NCI-H187 (cell line): ENCODE measurements around the gene PAPOLB.
A peak's percentile ranks its signal among the peaks of the same experiment; 100 is the strongest.
"Not testable (repeated sequence)": the region's sequence is repeated elsewhere in the genome, so short reads cannot be mapped to it uniquely, and the experiment has no call there.

Source experiments
- DNase-seq, 2 experiments: peaks; one replicate each; lab custom pipeline; 2025; lab: John Stamatoyannopoulos, UW

PAPOLB gene

DNA sequence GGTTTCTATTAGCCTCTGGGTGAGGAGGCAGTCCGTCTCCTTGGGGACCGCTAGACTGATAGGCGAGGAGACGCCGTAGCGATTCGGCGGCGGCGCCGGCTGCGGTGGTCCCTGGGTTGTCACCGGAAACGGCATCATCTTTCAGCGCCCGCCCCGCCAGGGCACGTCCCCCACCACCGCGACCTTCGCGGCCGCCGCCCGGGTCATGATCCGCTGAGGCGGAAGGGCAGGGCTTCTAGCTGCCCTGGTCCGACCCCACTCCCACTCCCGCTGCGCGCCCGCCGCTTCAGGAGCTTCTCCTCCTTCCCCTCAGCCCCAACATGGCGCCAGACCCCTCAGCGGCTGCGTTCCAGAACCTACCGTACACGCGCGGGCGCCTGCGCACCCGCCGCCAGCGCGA, at the start of gene PAPOLB:
Gene PAPOLB, minus strand, starts transcription at position 358 of the 400 bp plus-strand sequence. Its CDS starts 220 bp downstream, at position 138.
- no peak for DNase-seq

DNA sequence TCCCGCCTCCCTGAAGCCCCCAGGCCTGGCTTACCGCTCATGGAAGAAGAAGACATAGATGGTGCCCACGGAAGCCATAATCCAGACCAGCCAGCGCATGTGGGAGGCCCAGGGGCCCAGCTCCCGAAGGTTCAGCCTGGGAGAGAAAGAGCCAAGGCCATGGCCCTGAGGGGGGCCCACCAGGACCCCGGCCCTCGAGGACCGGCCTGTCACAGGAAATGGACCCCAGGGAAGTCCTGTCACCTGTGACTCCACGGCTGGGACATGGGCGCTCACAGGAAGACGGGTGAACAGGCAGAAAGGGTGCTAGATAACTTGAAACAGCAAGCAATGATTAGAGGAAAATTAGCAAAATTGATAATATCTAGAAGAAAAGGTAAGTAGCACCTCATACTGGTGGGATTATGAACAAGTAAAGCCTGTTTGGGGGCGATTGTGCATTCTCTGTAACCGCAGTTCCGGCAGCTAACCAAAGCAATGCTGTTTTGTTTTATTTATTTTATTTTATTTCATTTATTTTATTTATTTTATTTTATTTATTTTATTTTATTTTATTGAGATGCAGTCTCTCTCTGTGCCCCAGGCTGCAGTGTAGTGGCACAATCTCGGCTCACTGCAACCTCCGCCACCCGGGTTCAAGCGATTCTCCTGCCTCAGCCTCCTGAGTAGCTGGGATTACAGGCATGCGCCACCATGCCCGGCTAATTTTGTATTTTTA, 49.4 kb upstream of the PAPOLB start:
- no peak for DNase-seq

DNA sequence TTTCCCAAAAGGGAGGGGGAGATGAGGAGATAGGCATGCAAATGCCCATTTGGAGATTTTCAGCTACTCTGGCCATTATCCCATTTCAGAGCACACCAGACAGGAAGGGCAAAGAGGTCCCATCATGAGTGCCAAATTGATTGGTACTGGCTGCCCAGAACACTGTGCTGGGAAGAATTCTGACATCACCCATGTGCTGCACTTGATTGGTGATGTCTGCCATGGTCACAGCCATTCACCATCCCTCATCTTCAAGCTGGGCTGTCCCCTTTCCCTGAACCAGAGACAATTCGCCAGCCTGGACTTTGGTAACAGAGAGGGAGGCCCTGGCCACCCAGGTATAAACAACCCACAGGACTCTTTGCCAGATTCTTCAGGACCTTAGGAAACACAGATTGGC, 44.9 kb upstream of the PAPOLB start:
- DNase-seq: no peak

DNA sequence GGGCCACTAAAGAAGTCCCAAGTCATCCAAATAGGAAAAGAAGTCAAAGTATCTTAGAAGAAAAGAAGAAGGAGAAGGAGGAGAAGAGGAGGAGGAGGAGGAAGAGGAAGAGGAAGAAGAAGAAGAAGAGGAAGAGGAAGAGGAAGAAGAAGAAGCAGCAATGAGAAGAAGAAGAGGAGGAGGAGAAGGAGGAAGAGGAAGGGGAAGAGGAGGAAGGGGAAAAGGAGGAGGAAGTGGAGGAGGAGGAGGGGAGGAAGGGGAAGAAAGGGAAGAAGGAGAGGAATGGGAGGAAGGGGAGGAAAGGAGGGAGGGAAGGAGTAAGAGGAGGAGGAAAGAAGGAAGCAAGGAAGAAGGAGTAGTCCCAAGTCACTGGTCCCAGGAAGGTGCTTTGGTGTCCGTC, 43.3 kb upstream of the PAPOLB start:
- DNase-seq: no peak

DNA sequence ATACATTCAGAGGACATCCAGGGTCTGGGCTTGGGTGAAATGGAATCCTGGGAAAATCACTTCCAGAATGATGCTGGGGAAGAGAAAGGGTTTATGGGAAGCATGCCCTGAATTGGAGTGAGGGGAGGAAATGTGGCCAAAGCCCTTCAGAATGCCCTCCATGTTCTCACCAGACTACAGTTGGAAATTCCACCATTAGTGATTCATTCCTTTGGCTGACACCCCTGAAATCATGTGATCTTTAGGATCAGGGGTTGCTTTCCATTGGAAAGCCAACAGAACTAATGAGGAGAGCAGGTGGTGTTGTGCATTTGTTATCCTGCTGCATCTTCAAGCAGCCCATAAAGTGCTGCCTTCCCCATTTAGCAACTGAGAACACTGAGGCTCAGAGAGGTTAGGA, 42.5 kb upstream of the PAPOLB start:
- no peak for DNase-seq

DNA sequence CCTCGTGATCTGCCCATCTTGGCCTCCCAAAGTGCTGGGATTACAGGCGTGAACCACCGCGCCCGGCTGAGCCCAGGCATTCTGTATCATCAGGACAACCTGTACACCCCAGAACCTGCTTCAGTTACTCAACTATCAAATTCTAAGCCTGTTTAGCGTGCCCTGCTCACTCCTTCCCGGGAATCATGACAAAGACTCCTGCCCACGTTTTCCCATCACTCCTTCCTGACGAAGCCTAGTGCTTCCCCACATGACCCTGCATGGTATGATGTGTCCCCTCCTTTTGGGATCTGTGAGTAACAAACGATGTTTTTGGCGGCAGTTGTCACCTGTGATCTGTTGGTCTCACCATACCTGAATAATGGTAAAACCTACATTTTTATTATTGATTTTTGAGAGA, 33.9 kb upstream of the PAPOLB start:
- no peak for DNase-seq

DNA sequence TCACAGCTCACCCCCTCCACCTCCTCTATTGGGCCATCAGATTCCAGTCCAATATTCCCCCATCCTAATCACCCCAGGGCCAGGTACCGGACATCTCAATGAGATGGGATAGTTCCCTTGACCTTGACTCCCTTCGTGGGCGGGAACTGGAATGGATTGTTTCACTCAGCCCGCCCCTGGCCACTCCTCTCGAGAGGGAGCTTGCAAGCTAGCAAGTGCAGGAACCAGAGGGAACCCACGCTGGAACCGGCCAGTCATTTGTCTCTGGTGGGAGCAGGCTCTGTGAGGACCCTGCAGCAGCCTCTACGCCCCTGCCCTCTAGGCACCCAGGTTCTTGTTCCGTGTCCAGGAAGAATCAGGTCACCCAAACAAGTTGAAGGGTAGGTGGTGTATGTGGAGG, 32.7 kb upstream of the PAPOLB start:
- DNase-seq: no peak

DNA sequence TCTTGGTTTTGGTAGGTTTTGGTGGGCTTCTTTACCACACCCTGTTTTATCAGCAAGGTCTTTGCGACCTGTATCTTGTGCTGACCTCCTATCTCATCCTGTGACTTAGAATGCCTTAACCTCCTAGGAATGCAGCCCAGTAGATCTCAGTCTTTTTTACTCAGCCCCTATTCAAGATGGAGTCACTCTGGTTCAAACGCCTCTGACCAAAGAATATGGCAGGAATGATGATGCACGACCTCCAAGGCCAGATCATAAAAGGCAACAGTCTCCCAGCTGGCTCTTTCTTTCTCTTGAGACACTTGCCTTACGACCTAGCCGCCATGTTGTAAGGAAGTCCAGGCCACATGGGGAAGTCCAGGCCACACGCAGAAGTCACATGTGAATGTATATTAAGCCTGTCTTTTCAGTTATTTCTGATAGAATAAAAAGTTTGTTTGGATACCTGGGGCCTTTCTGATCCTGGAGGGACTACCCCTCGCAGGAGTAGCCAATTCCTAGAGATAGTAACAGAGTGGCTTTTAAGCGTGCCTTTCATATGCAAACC, 32.2 kb upstream of the PAPOLB start:
- no peak for DNase-seq

DNA sequence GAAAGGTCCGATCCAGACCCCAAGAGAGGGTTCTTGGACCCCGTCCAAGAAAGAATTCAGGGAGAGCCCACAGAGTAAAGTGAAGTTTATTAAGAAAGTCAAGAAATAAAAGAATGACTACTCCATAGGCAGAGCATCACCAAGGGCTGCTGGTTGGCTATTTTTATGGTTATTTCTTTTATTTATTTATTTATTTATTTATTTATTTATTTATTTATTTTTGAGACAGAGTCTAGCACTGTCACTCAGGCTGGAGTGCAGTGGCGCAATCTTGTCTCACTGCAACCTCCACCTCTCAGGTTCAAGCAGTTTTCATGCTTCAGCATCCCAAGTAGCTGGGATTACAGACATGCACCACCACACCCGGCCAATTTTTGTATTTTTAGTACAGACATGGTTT, 31.4 kb upstream of the PAPOLB start:
- not testable (repeated sequence) for DNase-seq

DNA sequence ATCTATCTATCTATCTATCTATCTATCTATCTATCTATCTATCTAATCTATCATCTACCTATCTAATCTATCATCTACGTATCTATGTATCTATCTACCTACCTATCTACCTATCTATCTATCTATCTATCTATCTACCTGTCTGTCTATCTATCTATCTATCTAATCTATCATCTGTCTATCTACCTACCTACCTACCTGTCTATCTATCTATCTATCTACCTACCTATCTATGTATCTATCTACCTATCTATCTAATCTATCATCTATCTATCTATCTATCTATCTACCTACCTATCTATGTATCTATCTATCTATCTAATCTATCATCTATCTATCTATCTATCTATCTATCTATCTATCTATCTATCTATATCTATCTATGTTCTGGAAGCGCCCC, 29.7 kb upstream of the PAPOLB start:
- not testable (repeated sequence) for DNase-seq

DNA sequence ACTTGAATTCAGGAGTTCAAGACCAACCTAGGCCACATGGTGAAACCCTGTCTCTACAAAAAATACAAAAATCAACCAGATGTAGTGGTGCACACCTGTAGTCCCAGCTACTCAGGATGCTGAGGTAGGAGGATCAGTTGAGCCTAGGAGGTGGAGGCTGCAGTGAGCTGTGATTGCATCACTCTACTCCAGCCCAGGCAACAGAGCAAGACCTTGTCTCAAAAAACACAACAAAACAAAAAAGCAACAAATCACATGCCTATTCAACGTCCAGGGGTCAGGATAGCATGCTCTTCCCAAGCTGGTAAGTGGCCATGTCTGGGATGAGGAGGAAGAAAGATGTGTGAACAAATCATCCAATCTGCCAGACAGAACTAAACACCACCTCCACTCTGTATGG, 27.9 kb upstream of the PAPOLB start:
- DNase-seq: no peak

DNA sequence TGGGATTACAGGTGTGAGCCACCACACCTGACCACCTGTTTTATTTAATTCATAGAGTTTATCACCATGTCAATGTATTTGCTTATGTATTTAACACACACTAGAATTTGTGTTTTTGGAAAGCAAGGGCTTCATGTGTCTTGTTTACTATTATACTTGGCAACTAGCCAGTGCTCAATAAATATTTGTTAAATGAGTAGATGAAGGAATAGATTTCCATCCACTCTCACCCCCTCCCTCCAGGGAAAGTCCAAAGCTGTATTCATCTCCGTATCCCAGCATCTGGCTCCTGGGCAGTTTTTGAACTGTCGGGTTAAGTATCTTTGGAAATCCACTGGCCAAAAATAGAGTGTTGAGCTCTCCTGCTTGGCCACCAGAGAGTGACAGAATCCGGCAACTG, 26.3 kb upstream of the PAPOLB start:
- DNase-seq: no peak

DNA sequence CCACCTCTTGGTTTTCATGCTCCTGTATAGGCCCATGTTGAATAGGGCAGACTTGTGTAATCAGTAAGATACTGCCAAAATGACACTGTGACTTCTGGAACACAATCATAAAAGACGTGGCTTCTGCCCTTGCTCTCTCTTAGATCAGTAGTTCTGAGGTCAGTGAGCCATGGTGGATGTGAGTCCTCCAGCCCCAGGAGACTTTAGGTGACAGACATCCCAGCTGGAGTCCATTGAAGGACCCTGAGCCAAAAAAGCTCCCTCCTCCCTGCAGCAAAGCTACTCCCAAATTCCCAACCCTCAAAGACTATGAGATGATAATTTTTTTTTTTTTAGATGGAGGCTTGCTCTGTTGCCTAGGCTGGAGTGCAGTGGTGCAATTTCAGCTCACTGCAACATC, 24.8 kb upstream of the PAPOLB start:
- DNase-seq: no peak

DNA sequence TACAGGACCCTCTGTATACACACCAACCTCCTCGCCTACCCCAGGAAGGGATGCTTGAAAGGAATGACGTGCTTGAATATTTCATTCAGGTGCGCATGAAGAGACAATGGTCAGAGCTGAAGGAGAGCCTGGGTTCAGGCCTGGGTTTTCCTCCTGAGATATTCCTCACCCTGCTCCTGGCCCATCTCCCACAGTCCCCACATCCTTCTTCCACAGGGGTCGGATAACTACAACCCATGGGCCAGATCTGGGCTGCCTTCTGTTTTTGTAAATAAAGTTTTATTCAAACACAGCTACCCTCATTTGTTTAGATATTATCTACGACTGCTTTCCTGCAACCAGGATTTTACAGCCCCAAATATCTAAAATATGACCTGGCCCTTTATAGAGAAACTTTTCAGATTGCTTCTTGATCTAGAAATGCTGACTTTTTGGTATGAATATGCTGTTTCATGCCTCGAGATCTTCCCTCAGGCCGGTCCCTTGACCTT, 23.5 kb upstream of the PAPOLB start:
- DNase-seq: no peak

DNA sequence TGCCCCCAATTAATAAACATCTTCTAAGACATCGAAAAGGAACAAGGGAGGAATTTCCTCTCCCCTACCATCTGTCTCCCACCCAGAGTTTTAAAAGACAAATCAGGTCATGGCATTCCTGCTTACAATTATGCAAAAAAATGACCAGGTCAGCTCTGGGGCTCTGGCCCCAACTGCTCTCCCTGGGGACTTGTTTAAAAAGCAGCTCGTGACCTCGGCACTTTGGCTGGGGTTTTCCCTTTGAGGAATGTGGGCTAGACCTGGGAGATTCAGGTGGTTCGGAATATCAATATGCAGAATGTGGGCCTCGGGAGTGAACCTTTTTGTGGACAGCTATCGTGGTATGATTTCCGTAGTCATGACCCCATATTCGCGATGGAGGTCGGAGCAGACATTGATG, 22.3 kb upstream of the PAPOLB start:
- DNase-seq: no peak

DNA sequence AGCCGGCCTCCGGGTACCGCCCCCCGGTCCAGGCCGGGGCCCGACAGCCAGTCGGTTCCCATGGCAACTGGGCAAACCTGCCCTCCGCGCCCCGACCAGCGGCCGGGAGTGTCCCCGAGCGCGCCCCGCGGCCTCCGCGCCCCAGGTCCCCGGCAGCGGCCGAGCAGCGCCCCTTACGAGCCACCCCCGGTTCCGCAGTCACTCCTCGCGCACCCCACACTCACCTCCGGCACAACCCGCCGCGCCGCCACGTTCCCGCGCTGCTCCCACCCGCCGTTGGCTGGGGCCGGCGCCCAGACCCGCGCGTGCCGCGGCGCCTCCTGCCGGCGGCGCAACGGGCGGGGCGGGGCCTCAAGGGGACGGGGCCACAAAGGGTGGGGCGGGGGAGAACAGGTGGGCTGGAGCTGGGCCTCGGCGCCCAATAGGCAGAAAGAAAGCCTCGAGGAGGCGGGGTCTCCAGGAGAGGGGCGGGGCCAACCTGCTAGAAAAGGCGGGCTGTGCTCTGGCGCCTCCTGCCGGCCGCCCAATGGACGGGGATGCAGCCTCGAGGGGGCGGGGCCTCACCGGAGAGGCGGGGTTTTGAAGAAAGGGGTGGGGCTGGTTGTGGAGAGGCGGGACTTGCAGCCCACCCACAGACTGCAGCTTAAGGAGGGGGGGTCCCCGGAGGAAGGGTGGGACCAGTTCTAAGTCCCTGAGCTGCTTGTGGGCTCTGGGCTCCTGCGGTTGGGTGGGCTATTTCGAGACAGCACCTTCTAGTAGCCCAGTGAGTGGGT, 21.7 kb upstream of the PAPOLB start, which contains the start of gene RADIL:
Gene RADIL, minus strand, starts transcription at position 345 of the 773 bp plus-strand sequence. CDS start 5,577 bp downstream, outside the sequence.
- DNase-seq: peak; percentile 83 to 92

DNA sequence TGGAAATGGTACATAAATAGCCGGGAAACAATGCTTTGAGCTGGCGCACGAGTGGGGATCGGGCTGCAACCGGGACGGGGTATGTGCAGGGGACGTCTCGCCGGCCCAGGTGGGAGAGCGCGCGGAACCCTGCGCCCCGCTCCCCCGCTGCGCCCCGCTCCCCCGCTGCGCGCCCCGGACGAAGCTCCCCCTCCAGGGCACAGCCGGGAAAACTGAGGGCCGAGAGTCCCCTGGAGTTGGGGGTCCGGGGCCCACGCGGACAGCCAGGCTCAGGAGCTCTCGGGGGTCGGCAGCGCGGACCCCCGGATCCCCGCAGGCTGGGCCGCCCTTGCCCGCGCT, 21.2 kb upstream of the PAPOLB start:
- DNase-seq: no peak

DNA sequence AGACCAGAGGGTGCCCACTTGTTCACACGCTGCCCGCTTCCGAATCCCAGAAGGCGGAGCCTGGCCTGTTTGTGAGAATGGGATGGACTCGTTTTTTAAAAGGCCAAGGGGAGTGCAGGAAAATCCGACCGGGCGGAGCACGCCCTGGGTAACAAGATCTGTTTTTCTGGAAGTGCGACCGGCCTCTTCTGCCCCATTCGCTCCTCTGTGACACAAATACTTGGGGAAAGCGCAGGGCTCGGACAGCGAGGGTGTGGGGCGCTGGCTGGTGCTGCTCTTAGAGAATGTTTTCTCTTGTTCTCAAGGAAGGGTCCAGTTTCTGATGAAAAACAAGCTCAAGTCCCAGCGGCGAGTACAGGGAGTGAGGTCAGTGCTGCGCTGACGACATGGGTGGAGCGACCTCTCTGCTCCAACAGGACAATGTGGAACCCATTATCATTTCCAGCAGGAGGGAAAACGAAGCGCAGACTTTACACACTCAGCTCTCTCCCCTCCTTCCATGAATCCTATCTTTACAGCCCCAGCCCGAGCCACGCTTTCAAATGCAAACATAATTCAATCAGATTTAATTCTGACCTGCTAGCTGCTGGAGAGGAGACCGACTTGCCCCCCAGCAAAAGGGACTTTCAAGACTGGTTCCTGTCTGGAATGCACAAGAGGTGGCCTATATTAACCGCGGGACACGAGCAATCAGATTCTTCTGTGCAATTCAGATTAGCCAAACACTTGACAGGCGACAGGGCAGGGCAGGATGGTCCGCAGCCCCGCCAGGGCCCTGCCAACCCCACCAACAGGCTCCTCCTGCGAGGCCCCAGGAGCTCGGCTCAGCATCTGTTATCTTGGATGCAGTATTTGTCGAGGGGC, 20.6 kb upstream of the PAPOLB start:
- no peak for DNase-seq

DNA sequence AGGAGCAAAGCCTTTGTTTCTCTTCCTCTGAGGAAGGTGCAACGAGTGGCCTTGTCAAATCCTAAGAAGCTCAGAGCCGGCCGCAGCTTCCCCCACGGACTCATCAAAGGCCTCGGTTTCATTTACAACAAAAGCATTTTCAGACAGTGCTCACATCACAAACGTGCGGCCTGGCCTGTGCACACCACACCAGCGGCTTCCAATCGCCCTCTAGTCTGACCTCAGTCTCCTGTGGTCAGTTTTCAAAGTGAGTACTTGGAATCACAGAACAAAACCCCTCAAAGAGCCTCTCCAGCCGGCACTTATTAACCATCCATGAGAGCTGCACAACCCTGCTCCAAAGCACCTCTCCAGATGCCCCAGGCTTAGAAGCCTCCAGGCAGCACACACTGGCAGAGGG, 18.4 kb upstream of the PAPOLB start:
- peak; percentile 49 to 51 for DNase-seq

DNA sequence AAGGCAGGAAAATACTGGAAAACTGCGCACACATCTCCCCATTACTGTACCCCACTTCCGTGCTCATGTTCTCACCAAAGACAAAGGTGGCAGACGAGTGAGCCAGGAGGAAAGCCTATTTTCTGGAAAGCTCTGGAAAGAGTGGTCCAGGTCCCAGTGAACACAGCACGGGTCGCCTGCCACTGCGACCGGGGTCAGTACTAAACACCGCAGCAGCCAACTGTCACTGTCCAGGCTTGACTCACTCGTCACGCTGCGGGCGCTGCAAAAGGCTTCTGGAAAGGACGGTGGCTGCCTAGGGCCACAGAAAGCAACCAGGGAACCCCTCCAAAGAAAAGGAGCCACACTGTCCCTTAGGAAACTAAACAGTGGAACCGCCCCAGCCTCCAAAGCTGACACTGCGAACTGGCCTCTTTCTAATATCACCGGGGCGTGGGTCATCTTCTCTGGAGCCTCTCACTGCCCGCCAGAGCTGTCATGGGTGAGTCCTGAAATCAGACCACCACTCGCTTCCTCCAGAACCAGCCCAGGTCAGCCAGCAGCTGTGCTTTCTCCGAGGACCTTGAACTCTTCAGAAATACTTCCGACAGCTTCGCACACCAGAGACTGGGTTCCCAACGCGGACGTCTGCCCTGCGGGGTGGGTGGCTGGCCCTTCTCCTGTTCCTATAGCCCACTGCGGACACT, 17.7 kb upstream of the PAPOLB start:
- DNase-seq: no peak
